Endothelial cell of umbilical vein (primary cell): Measurements from ENCODE around the gene GMEB2. TPM values are rescaled to one million over a fixed set of nuclear protein-coding genes. Genes with fewer than 3 reads are reported as not detected.

Experiments used
- BruUV-seq: library from RNA; stranded (reverse); fragments of 400-500 nt; replicated peaks from 2 replicates; lab custom pipeline; 2021; lab: Mats Ljungman, UMichigan
- CTCF ChIA-PET: fragments of 300-600, 350-600 bp; sonication (Branson Sonifier 250); formaldehyde crosslinking; loops from one replicate; lab custom pipeline; 2021; ENCODE audit warnings: antibody characterized with exemption, inconsistent platforms; lab: Charles Lee
- POLR2A ChIA-PET: fragments of 300-600, 350-600 bp; sonication (Branson Sonifier 250); formaldehyde crosslinking; loops from one replicate; lab custom pipeline; 2021; ENCODE audit warnings: antibody characterized with exemption, inconsistent platforms; lab: Charles Lee
- DNase-seq: peaks from one replicate; pipeline ENCODE4 v3.0.0-alpha.2; 2011; ENCODE audit warnings: low read depth, low spot score
- FAIRE-seq: peaks from 2 replicates; lab custom pipeline; 2011; peaks lifted over from hg19 to GRCh38; lab: Jason Lieb, UNC
- H2AFZ ChIP-seq: 2 replicates; pipeline ENCODE4 v1.6.0; 2012; ENCODE audit warnings: low read depth, low read length, control low read depth, inconsistent platforms
- H3K27ac ChIP-seq: 2 replicates; pipeline ENCODE4 v1.5.1; 2011; ENCODE audit warnings: low read depth, mild to moderate bottlenecking, control low read depth, low read length, moderate library complexity; ENCODE audit not compliant: insufficient read depth
- H3K27me3 ChIP-seq, 2 experiments: 2 replicates each; pipeline versions ENCODE4 v1.6.0 to v1.6.1; 2011; ENCODE audit warnings: low read length in 2 of 2, mixed read lengths in 1 of 2; ENCODE audit not compliant: control insufficient read depth in 2 of 2, insufficient read depth in 2 of 2
- H3K36me3 ChIP-seq, 2 experiments: 2 replicates in 1 of 2; 3 replicates in 1 of 2; pipeline ENCODE4 v1.5.1; 2011; ENCODE audit warnings: low read length in 2 of 2, mild to moderate bottlenecking in 1 of 2, moderate library complexity in 1 of 2; ENCODE audit not compliant: control insufficient read depth in 2 of 2, insufficient read depth in 2 of 2; ENCODE audit errors: extremely low read depth in 1 of 2
- H3K4me1 ChIP-seq: 3 replicates; pipeline ENCODE4 v1.5.1; 2011; ENCODE audit warnings: mild to moderate bottlenecking, low read length; ENCODE audit not compliant: control insufficient read depth, insufficient read depth; ENCODE audit errors: extremely low read depth
- H3K4me2 ChIP-seq: 2 replicates; pipeline ENCODE4 v1.6.1; 2011; ENCODE audit warnings: low read length, control low read depth, mixed read lengths; ENCODE audit not compliant: insufficient read depth
- H3K4me3 ChIP-seq, 3 experiments: fragments of 200-600 bp in 1 of 3; sonication (generic), shearing (Covaris generic) in 1 of 3; replicated peaks in 1 of 3; 2 replicates each; pipeline ENCODE4 v1.5.1; 2011 to 2016; ENCODE audit warnings: control low read depth in 3 of 3, low read length in 3 of 3, mild to moderate bottlenecking in 2 of 3, inconsistent platforms in 1 of 3, low read depth in 1 of 3, moderate library complexity in 1 of 3; ENCODE audit not compliant: insufficient read depth in 1 of 3
- H3K79me2 ChIP-seq: 2 replicates; pipeline ENCODE4 v1.6.0; 2012; ENCODE audit warnings: low read length, inconsistent platforms; ENCODE audit not compliant: control insufficient read depth, insufficient read depth
- H3K9ac ChIP-seq: replicated peaks from 2 replicates; pipeline ENCODE3; 2011; ENCODE audit warnings: low read length, control low read depth; ENCODE audit not compliant: insufficient read depth; ENCODE audit errors: extremely low read depth
- H3K9me1 ChIP-seq: replicated peaks from 3 replicates; pipeline ENCODE4 v1.6.0; 2011; ENCODE audit warnings: mild to moderate bottlenecking, low read length; ENCODE audit not compliant: control insufficient read depth, insufficient read depth; ENCODE audit errors: extremely low read depth
- H3K9me3 ChIP-seq: replicated peaks from 2 replicates; pipeline ENCODE4 v1.5.1; 2012; ENCODE audit warnings: low read length, inconsistent platforms; ENCODE audit not compliant: control insufficient read depth, insufficient read depth
- H4K20me1 ChIP-seq: replicated peaks from 2 replicates; pipeline ENCODE3; 2011; ENCODE audit warnings: mild to moderate bottlenecking, low read length; ENCODE audit not compliant: control insufficient read depth, insufficient read depth; ENCODE audit errors: extremely low read depth
- EZH2 ChIP-seq: IDR thresholded peaks from 2 replicates; pipeline ENCODE4 v1.6.1; 2012; ENCODE audit warnings: borderline replicate concordance, low read depth, mild to moderate bottlenecking, moderate library complexity, low read length, inconsistent platforms; ENCODE audit not compliant: severe bottlenecking
- FOS ChIP-seq: IDR thresholded peaks from 2 replicates; pipeline ENCODE4 v1.6.1; 2011; ENCODE audit warnings: mild to moderate bottlenecking, low read length, moderate library complexity, borderline replicate concordance; ENCODE audit not compliant: insufficient read depth
- GATA2 ChIP-seq: IDR thresholded peaks from 2 replicates; pipeline ENCODE4 v1.7.0; 2011; ENCODE audit warnings: low read depth, mild to moderate bottlenecking, moderate library complexity, mixed read lengths, low read length; ENCODE audit not compliant: insufficient read length, insufficient read depth
- JUN ChIP-seq: IDR thresholded peaks from 2 replicates; pipeline ENCODE4 v1.6.1; 2011; ENCODE audit warnings: borderline replicate concordance, low read depth; ENCODE audit not compliant: insufficient read length, insufficient read depth
- MYC ChIP-seq: IDR thresholded peaks from one replicate; pipeline ENCODE4 v1.6.1; 2011; ENCODE audit warnings: mild to moderate bottlenecking, low read depth, low read length
- POLR2A ChIP-seq: IDR thresholded peaks from 2 replicates; pipeline ENCODE4 v1.6.1; 2012; ENCODE audit warnings: low read depth, mild to moderate bottlenecking, control low read depth, low read length
- POLR2AphosphoS5 ChIP-seq: IDR thresholded peaks from 2 replicates; pipeline ENCODE4 v1.6.1; 2012; ENCODE audit warnings: low read depth, mild to moderate bottlenecking, control low read depth, low read length, moderate library complexity; ENCODE audit not compliant: insufficient read depth
- dilution Hi-C: fragments of 300-500 bp; cut with MboI; formaldehyde crosslinking; loops from one replicate; pipeline ENCODE4 v1.15.0; 2019; ENCODE audit warnings: low sequenced_read_pairs; ENCODE audit not compliant: extremely low pct_ligation_motif_present
- intact Hi-C: fragments of 100-400 bp; cut with micrococcal nuclease; formaldehyde crosslinking; loops from one replicate; pipeline ENCODE4 v1.10.0; 2022
- polyA plus RNA-seq, 4 experiments: library from polyadenylated mRNA; depleted of rRNA in 3 of 4; stranded (reverse) in 3 of 4; unstranded in 1 of 4; fragments of >200 nt; gene quantifications; 2 replicates each; pipeline versions ENCODE4 v1.2.1 to v1.2.3, GENCODE V29; 2011 to 2012; ENCODE audit warnings: missing spikeins in 1 of 4
- total RNA-seq: library from RNA; stranded (reverse); gene quantifications from 2 replicates; pipeline ENCODE4 v1.2.3, GENCODE V29; 2021
- TF ChIP-seq, protein P1 (sequence below): IDR thresholded peaks from 2 replicates; pipeline ENCODE4 v1.6.1; 2011; ENCODE audit not compliant: insufficient read depth, insufficient read length
- TF ChIP-seq, protein P2 (sequence below), 2 donors: IDR thresholded peaks; 1 replicate in 1 of 2; 2 replicates in 1 of 2; pipeline ENCODE4 v1.5.1; 2011; ENCODE audit warnings: low read length in 2 of 2, mild to moderate bottlenecking in 2 of 2, moderate library complexity in 2 of 2, control low read depth in 1 of 2, inconsistent platforms in 1 of 2, low read depth in 1 of 2; ENCODE audit not compliant: insufficient read depth in 1 of 2; ENCODE audit errors: extremely low read depth in 1 of 2

GMEB2 gene
- total and polyA plus RNA-seq, 2 donors (not counting 3 experiments of a cell fraction or from before 2014, with no cell fraction given): 12.7 to 14.1 TPM

DNA sequence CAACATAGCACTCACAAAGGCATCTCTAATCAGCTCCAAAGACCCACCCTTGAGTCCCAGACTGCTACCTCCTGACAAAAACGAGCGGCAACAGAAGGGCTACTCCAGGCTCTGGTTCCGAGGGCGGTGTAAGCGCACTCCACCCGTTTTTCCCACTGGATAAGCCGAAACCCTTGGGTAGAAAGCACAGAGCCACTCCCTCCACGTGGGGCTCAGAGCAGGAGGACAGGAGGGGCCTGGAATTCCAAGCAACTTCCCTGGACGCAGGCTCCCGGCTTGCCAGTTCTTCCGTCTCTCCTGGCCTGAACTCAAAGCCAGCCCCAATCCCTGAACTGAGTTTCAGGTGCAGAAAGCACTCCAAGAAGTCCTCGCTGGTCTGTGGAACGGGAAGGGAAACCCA lies 7.4 kb downstream of the GMEB2 start:
- CTCF ChIA-PET: no interaction called here
- H3K9me3 ChIP-seq: no peaks in the 10 kb centered on the region
- H3K4me3 ChIP-seq: no peak overlapping the region
- H3K27me3 ChIP-seq: no peaks in the 10 kb centered on the region
- no peak overlapping the region for H3K27ac ChIP-seq
- H3K9me1 ChIP-seq: no peaks in the 10 kb centered on the region
- intact Hi-C loops (no loop called here), dilution Hi-C loops (no loop called here)
- no peaks in the 10 kb centered on the region for H3K4me1 ChIP-seq
- DNase-seq: no peak
- POLR2A ChIA-PET: no interaction called here
- BruUV-seq: no TSS peak
- no peak for FAIRE-seq
- TF ChIP-seq MYC: no peak
- no peak for TF ChIP-seq POLR2A
- no peak for TF ChIP-seq JUN
- TF ChIP-seq, protein P1, sequence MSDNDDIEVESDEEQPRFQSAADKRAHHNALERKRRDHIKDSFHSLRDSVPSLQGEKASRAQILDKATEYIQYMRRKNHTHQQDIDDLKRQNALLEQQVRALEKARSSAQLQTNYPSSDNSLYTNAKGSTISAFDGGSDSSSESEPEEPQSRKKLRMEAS: no peak
- TF ChIP-seq, protein P2, sequence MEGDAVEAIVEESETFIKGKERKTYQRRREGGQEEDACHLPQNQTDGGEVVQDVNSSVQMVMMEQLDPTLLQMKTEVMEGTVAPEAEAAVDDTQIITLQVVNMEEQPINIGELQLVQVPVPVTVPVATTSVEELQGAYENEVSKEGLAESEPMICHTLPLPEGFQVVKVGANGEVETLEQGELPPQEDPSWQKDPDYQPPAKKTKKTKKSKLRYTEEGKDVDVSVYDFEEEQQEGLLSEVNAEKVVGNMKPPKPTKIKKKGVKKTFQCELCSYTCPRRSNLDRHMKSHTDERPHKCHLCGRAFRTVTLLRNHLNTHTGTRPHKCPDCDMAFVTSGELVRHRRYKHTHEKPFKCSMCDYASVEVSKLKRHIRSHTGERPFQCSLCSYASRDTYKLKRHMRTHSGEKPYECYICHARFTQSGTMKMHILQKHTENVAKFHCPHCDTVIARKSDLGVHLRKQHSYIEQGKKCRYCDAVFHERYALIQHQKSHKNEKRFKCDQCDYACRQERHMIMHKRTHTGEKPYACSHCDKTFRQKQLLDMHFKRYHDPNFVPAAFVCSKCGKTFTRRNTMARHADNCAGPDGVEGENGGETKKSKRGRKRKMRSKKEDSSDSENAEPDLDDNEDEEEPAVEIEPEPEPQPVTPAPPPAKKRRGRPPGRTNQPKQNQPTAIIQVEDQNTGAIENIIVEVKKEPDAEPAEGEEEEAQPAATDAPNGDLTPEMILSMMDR (IDR thresholded peaks at IDR 0.05; ENCODE audit: extremely low read depth in 1 of 2, insufficient read depth in 1 of 2, low read depth in 1 of 2, low read length in 2 of 2): no peak
- H3K36me3 ChIP-seq: peaks cover 8 to 12% of the 10 kb centered on the region in 2 experiments
- no peak overlapping the region for H3K4me2 ChIP-seq
- no peak overlapping the region for H2AFZ ChIP-seq
- peaks cover 29% of the 10 kb centered on the region for H3K79me2 ChIP-seq
- no peak overlapping the region for H3K9ac ChIP-seq
- H4K20me1 ChIP-seq: no peaks in the 10 kb centered on the region

DNA sequence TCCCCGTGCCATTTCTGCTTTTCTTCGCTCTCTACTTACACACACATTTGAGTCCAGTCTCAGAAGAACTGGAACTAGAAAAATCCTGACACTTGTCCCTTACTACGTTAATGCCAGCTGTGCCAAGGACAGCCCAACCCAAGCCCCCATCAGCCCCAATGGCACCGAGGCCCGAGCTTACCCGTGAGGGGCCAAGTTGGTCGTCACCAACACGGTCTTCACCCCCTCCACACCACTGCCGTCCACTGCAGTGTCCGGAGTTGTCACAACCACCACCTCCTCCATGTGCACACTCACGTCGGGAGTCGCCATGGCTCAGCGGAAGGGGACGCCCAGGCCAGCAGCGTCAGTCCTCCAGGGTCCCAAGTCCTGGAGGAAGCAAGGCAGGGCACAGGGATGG lies 7.8 kb downstream of the GMEB2 start:
- Histone ChIP-seq H3K27me3 (no peaks in the 10 kb centered on the region), H3K4me2 (no peak overlapping the region), H3K79me2 (peaks cover 27% of the 10 kb centered on the region), H3K9me1 (no peaks in the 10 kb centered on the region), H3K4me1 (no peaks in the 10 kb centered on the region), H3K9ac (no peak overlapping the region), H3K27ac (no peak overlapping the region), H2AFZ (no peak overlapping the region), H3K9me3 (no peaks in the 10 kb centered on the region), H3K36me3 (peaks cover 8 to 12% of the 10 kb centered on the region in 2 experiments), H4K20me1 (no peaks in the 10 kb centered on the region), H3K4me3 (no peak overlapping the region)
- TF ChIP-seq, protein P2 (IDR thresholded peaks at IDR 0.05; ENCODE audit: extremely low read depth in 1 of 2, insufficient read depth in 1 of 2, low read depth in 1 of 2, low read length in 2 of 2): no peak
- no peak for TF ChIP-seq EZH2
- no peak for TF ChIP-seq JUN
- TF ChIP-seq POLR2A: no peak
- no peak for TF ChIP-seq FOS
- TF ChIP-seq POLR2AphosphoS5: no peak
- TF ChIP-seq, protein P1: no peak
- no peak for TF ChIP-seq MYC
- no peak for TF ChIP-seq GATA2
- intact Hi-C loops: no loop called here
- FAIRE-seq (no peak), DNase-seq (no peak)
- ChIA-PET CTCF (interaction anchor here (0.8 kb wide), 1 partner anchor 81 kb away, joined by 3 read pairs; no protein-coding TSS in a partner anchor), POLR2A (no interaction called here)
- dilution Hi-C loops: no loop called here
- BruUV-seq: no TSS peak
